Adrenal gland (tissue), 12 donors: Measurements from ENCODE around the gene TLE7. TPM values are rescaled to one million over a fixed set of nuclear protein-coding genes. Genes with fewer than 3 reads are reported as not detected.

Source experiments
- DNase-seq, 7 donors: peaks; one replicate each; pipeline ENCODE4 v3.0.0-alpha.2; 2019 to 2020
- H3K27ac ChIP-seq, 5 donors: fragments of 200-600 bp; sonication (generic) in 4 of 5; 1 replicate in 3 of 5; 2 replicates in 2 of 5; pipeline versions ENCODE4 v1.5.1 to v1.8.0; 2016 to 2020; ENCODE audit warnings: mild to moderate bottlenecking in 1 of 5
- H3K27me3 ChIP-seq: fragments of 200-600 bp; 2 replicates; pipeline ENCODE4 v1.8.0; 2021
- H3K36me3 ChIP-seq, 2 donors: fragments of 200-600 bp; replicated peaks in 1 of 2; 1 replicate in 1 of 2; 2 replicates in 1 of 2; pipeline versions ENCODE4 v1.5.1 to v1.8.0; 2018 to 2022
- H3K4me1 ChIP-seq, 2 donors: fragments of 200-600 bp; replicated peaks in 1 of 2; 1 replicate in 1 of 2; 2 replicates in 1 of 2; pipeline versions ENCODE4 v1.5.1 to v1.8.0; 2018 to 2021
- H3K4me3 ChIP-seq, 4 donors: fragments of 200-600 bp; sonication (generic) in 3 of 4; one replicate each; pipeline ENCODE4 v1.5.1; 2016 to 2018
- H3K9me3 ChIP-seq, 3 donors: fragments of 200-600 bp; sonication (generic) in 1 of 3; replicated peaks in 1 of 3; 1 replicate in 2 of 3; 2 replicates in 1 of 3; pipeline versions ENCODE4 v1.5.1 to v1.8.0; 2016 to 2021
- CTCF ChIP-seq, 6 experiments: fragments of 450-650 bp in 4 of 6; fragments of 200-600 bp in 2 of 6; sonication (generic) in 1 of 6; IDR thresholded peaks; 1 replicate in 5 of 6; 2 replicates in 1 of 6; pipeline versions ENCODE4 v1.5.1 to v1.8.0; 2016 to 2021; ENCODE audit warnings: antibody characterized with exemption in 6 of 6, mild to moderate bottlenecking in 2 of 6, moderate library complexity in 1 of 6
- POLR2A ChIP-seq, 2 donors: fragments of 450-650 bp; IDR thresholded peaks; one replicate each; pipeline ENCODE4 v1.6.1; 2017; ENCODE audit warnings: antibody characterized with exemption in 2 of 2, mild to moderate bottlenecking in 2 of 2, moderate library complexity in 1 of 2
- WGBS, 4 donors: extraction: QIAGEN DNeasy Blood & Tissue Kit in 2 of 4; methylation state at CpG; one replicate each; pipeline versions ENCODE4 v1.1.5 to v1.1.7; 2013 to 2017; 5-methylcytosine and 5-hydroxymethylcytosine counted together
- intact Hi-C, 2 donors: fragments of 100-400 bp; cut with DNase I; formaldehyde crosslinking; loops; one replicate each; pipeline versions ENCODE4 v1.14.1 to v1.15.0; 2022 to 2023
- polyA plus RNA-seq, 3 donors: library from polyadenylated mRNA; stranded (reverse); fragments of 200-250 nt in 2 of 3; fragments of 350-450 nt in 1 of 3; fragmentation: Illumina TruSeq in 1 of 3; extraction: RNeasy Lipid Tissue Mini Kit (QIAGEN cat#74804) in 1 of 3; gene quantifications; one replicate each; pipeline ENCODE4 v1.2.3, GENCODE V29; 2013 to 2014
- total RNA-seq, 9 donors: library from RNA; depleted of rRNA in 4 of 9; stranded (reverse); fragments of >200 nt in 4 of 9; fragments of 120-200 nt in 1 of 9; fragmentation: NEBNext Ultra II Directional in 1 of 9; extraction: Animal tissue kit (Norgen Biotek cat#: 25700) in 1 of 9; gene quantifications; one replicate each; pipeline versions ENCODE4 v1.1.0 to v1.2.4, GENCODE V29; 2013 to 2023
- donor health status: healthy with polysubstance abuse.
- donor health status: Bipolar disorder and iron deficiency.
- donor health status: DM: yes; HTN: yes; CAD: no.
- donor health status: DM: no; HTN: no; CAD: no.
- donor health status: DM: no; HTN: no; CAD: no.
- donor health status: DM: yes; HTN: yes; CAD: no.

Gene TLE7
- total and polyA plus RNA-seq, 12 donors: not detected

- H3K36me3 ChIP-seq: peaks cover 0 to 27% of the 10 kb centered on the region in 2 donors
Observed at GRCh38 chr16:71476457-71477124, 34.7 kb upstream of the TLE7 start.

DNA sequence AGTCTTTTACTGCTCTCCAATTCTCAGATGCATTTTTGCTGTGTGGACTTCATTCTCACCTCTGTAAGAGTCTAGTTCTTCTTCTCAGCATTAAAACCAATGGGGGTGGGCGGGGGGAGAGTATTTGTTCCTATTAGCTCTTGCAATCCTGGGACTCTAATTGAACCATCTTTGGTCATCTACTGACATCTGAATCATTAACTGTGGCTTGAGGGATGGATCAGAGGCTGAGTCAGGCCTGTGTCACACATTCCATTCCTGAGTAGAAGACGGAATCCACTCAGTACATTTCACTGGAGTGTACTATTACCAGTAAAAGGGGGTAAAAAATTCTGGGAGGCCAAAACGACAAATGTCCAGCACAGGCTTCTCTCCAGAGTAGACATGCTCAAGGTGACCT lies 33.0 kb upstream of the TLE7 start:
- peaks cover 0 to 27% of the 10 kb centered on the region in 2 donors for H3K36me3 ChIP-seq
- WGBS, 4 donors: 74 to 81% (median 79%) methylated on average over 3 of the region's 3 CpGs
- no peaks in the 10 kb centered on the region for H3K27me3 ChIP-seq
- DNase-seq: no peak
- H3K27ac ChIP-seq: no peak overlapping the region
- no peak overlapping the region for H3K4me3 ChIP-seq
- TF ChIP-seq POLR2A (IDR thresholded peaks at IDR 0.05) (no peak), CTCF (IDR thresholded peaks at IDR 0.05) (no peak)
- no peaks in the 10 kb centered on the region for H3K4me1 ChIP-seq
- no peaks in the 10 kb centered on the region for H3K9me3 ChIP-seq
- intact Hi-C loops: no loop called here

More at GRCh38 chr16:71476457-71477124, 34.7 kb upstream of the TLE7 start:
- intact Hi-C loops: no loop called here
- Histone ChIP-seq H3K4me3 (no peak overlapping the region), H3K9me3 (no peaks in the 10 kb centered on the region), H3K27me3 (no peaks in the 10 kb centered on the region), H3K27ac (no peak overlapping the region), H3K4me1 (no peaks in the 10 kb centered on the region)
- TF ChIP-seq CTCF (IDR thresholded peaks at IDR 0.05) (no peak), POLR2A (IDR thresholded peaks at IDR 0.05) (no peak)
- WGBS, 4 donors: 92 to 96% (median 95%) methylated on average over 4 of the region's 4 CpGs
- DNase-seq: no peak

GRCh38 chr16:71473891-71474290 lies 32.0 kb upstream of the TLE7 start:
- Histone ChIP-seq H3K27ac (no peak overlapping the region), H3K9me3 (no peaks in the 10 kb centered on the region), H3K4me1 (no peaks in the 10 kb centered on the region), H3K4me3 (no peak overlapping the region), H3K36me3 (peaks cover 0 to 27% of the 10 kb centered on the region in 2 donors), H3K27me3 (no peaks in the 10 kb centered on the region)
- no peak for TF ChIP-seq CTCF (IDR thresholded peaks at IDR 0.05)
- no peak for TF ChIP-seq POLR2A (IDR thresholded peaks at IDR 0.05)
- intact Hi-C loops: no loop called here
- no peak for DNase-seq
- WGBS, 4 donors: 84 to 90% (median 89%) methylated on average over 5 of the region's 5 CpGs

DNA sequence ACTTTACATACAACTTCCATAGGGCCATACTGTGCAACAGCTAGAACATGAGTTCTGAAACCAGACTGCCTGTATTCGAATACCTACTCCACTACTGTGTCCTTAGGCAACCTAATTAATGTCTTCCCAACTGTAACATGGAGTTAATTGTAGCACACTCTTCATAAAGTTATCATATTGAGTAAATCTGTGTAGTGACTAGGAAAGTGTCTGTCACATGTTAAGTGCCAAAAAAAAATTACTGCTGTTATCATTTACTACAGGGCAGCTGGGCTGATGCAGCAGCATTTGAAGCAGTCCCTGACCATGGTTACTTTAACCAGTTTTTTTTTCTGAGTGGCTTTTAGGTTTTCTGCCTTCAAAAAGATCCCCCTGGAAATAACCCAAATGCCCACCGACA lies 31.1 kb upstream of the TLE7 start:
- intact Hi-C loops: no loop called here
- Histone ChIP-seq H3K36me3 (peaks cover 0 to 21% of the 10 kb centered on the region in 2 donors), H3K27ac (no peak overlapping the region), H3K27me3 (no peaks in the 10 kb centered on the region), H3K4me1 (no peaks in the 10 kb centered on the region), H3K4me3 (no peak overlapping the region), H3K9me3 (no peaks in the 10 kb centered on the region)
- WGBS, 4 donors: 96 to 98% (median 97%) methylated on average over 2 of the region's 2 CpGs
- no peak for TF ChIP-seq POLR2A (IDR thresholded peaks at IDR 0.05)
- no peak for TF ChIP-seq CTCF (IDR thresholded peaks at IDR 0.05)
- no peak for DNase-seq
